Breast epithelium (tissue), 3 donors: ENCODE data around the gene GPSM1.

Experiments used
- POLR2A ChIP-seq: fragments of 450-650 bp; IDR thresholded peaks from one replicate; pipeline ENCODE4 v1.6.1; 2016; ENCODE audit warnings: antibody characterized with exemption, mild to moderate bottlenecking, moderate library complexity
- TF ChIP-seq, protein P1 (sequence below), 3 donors: fragments of 450-650 bp; IDR thresholded peaks; one replicate each; pipeline ENCODE4 v1.5.1; 2016 to 2017; ENCODE audit warnings: antibody characterized with exemption in 3 of 3, mild to moderate bottlenecking in 3 of 3, moderate library complexity in 3 of 3

DNA sequence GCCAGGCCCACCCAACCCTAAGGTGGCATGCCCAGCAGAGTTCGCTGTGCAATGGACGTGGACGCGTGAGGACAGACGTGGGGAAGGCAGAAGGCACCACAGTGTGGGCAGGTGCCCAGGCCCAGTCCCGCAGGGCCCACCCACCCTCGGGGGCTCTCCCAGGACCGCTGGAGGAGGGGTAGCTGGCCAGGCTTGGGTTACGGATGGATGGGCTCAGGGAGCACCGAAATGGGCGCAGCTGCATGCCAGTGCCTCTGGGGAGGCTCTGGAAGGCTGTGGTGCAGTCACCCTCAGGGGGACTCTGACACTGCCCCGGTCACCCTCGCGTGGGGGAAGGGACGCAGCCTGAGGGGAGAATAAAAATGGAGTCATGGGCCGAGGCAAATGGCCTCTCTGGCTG, 9.6 kb upstream of the GPSM1 start:
- TF ChIP-seq, protein P1, sequence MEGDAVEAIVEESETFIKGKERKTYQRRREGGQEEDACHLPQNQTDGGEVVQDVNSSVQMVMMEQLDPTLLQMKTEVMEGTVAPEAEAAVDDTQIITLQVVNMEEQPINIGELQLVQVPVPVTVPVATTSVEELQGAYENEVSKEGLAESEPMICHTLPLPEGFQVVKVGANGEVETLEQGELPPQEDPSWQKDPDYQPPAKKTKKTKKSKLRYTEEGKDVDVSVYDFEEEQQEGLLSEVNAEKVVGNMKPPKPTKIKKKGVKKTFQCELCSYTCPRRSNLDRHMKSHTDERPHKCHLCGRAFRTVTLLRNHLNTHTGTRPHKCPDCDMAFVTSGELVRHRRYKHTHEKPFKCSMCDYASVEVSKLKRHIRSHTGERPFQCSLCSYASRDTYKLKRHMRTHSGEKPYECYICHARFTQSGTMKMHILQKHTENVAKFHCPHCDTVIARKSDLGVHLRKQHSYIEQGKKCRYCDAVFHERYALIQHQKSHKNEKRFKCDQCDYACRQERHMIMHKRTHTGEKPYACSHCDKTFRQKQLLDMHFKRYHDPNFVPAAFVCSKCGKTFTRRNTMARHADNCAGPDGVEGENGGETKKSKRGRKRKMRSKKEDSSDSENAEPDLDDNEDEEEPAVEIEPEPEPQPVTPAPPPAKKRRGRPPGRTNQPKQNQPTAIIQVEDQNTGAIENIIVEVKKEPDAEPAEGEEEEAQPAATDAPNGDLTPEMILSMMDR (IDR thresholded peaks at IDR 0.05): no peak
- no peak for TF ChIP-seq POLR2A
